Fibroblast of skin of right biceps (primary cell): ENCODE results near the gene HJV.
"Not testable (repeated sequence)": the region's sequence is repeated elsewhere in the genome, so short reads cannot be mapped to it uniquely, and the experiment has no call there.

Source experiments
- DNase-seq: peaks from one replicate; pipeline ENCODE4 v3.0.0-alpha.2; 2013

HJV gene

GRCh38 chr1:146021622-146022402 lies at the start of gene HJV:
Gene HJV, minus strand, starts transcription at chr1:146021735. Its CDS starts 1,504 bp downstream, at chr1:146020231.
- no peak for DNase-seq

GRCh38 chr1:146059148-146059547 lies 37.6 kb upstream of the HJV start:
- DNase-seq, result not testable (repeated sequence)

GRCh38 chr1:146051852-146052676 lies 30.5 kb upstream of the HJV start:
- peak; percentile 99 for DNase-seq

GRCh38 chr1:146051452-146051851 lies 29.9 kb upstream of the HJV start:
- DNase-seq, result no peak

- not testable (repeated sequence) for DNase-seq
Observed at GRCh38 chr1:146050652-146050963, 29.1 kb upstream of the HJV start.

- not testable (repeated sequence) for DNase-seq
Observed at GRCh38 chr1:146049866-146050651, 28.5 kb upstream of the HJV start.

- no peak for DNase-seq
Observed at GRCh38 chr1:146049436-146049835, 27.9 kb upstream of the HJV start.

GRCh38 chr1:146048514-146049115 lies 27.1 kb upstream of the HJV start:
- peak; percentile 73 for DNase-seq

- DNase-seq, result no peak
Observed at GRCh38 chr1:146046664-146047063, 25.1 kb upstream of the HJV start.

GRCh38 chr1:146039844-146040194 lies 18.3 kb upstream of the HJV start:
- no peak for DNase-seq

- DNase-seq, result peak; percentile 88
Observed at GRCh38 chr1:146036965-146037646, 15.6 kb upstream of the HJV start.

GRCh38 chr1:146036241-146036964 lies 14.9 kb upstream of the HJV start:
- DNase-seq, result no peak

- no peak for DNase-seq
Observed at GRCh38 chr1:146035048-146035423, 13.5 kb upstream of the HJV start.

- DNase-seq, result peak; percentile 53
Observed at GRCh38 chr1:146032631-146033219, 11.2 kb upstream of the HJV start.

GRCh38 chr1:146031476-146031875 lies 9.9 kb upstream of the HJV start:
- no peak for DNase-seq

GRCh38 chr1:146029117-146029516 lies 7.6 kb upstream of the HJV start:
- no peak for DNase-seq

GRCh38 chr1:146026650-146027049 lies 5.1 kb upstream of the HJV start:
- DNase-seq, result not testable (repeated sequence)

- peak; percentile 18 for DNase-seq
Observed at GRCh38 chr1:146025787-146026495, 4.4 kb upstream of the HJV start.

- DNase-seq, result no peak
Observed at GRCh38 chr1:146022403-146023127, 1.0 kb upstream of the HJV start.

GRCh38 chr1:146021050-146021445 lies 487 bp downstream of the HJV start:
- no peak for DNase-seq
